Measurements from ENCODE around the gene NUP133.

NUP133 gene

GRCh38 chr1:229410370-229410691 is 97.8 kb downstream of the NUP133 start:
- Histone ChIP-seq H3K9me3 (no peaks in the 10 kb centered on the region), H3K4me1 (peaks cover 36% of the 10 kb centered on the region), H3K27me3 (no peaks in the 10 kb centered on the region), H3K4me3 (ENCODE audit: low read depth, low read length) (peak overlapping the region; percentile 43), H3K36me3 (no peaks in the 10 kb centered on the region)
- TF ChIP-seq CTCF (IDR thresholded peaks at IDR 0.05; ENCODE audit: low read depth, low read length): no peak
- no peak for DNase-seq

GRCh38 chr1:229409616-229410369 is 98.3 kb downstream of the NUP133 start:
- Histone ChIP-seq H3K36me3 (no peaks in the 10 kb centered on the region), H3K9me3 (no peaks in the 10 kb centered on the region), H3K4me3 (ENCODE audit: low read depth, low read length) (peak overlapping the region; percentile 43), H3K27me3 (no peaks in the 10 kb centered on the region), H3K4me1 (peaks cover 36% of the 10 kb centered on the region)
- peak; percentile 74 for DNase-seq
- TF ChIP-seq CTCF (IDR thresholded peaks at IDR 0.05; ENCODE audit: low read depth, low read length): no peak

GRCh38 chr1:229408458-229409037 is 99.6 kb downstream of the NUP133 start:
- no peaks in the 10 kb centered on the region for H3K36me3 ChIP-seq
- peaks cover 36% of the 10 kb centered on the region for H3K4me1 ChIP-seq
- DNase-seq: peak; percentile 90
- no peak for TF ChIP-seq CTCF (IDR thresholded peaks at IDR 0.05; ENCODE audit: low read depth, low read length)
- no peaks in the 10 kb centered on the region for H3K9me3 ChIP-seq
- no peak overlapping the region for H3K4me3 ChIP-seq (ENCODE audit: low read depth, low read length)
- no peaks in the 10 kb centered on the region for H3K27me3 ChIP-seq

- Histone ChIP-seq H3K9me3 (no peaks in the 10 kb centered on the region), H3K27me3 (no peaks in the 10 kb centered on the region), H3K4me3 (ENCODE audit: low read depth, low read length) (no peak overlapping the region), H3K36me3 (no peaks in the 10 kb centered on the region), H3K4me1 (peaks cover 36% of the 10 kb centered on the region)
- no peak for DNase-seq
- no peak for TF ChIP-seq CTCF (IDR thresholded peaks at IDR 0.05; ENCODE audit: low read depth, low read length)
Measured at GRCh38 chr1:229407206-229408026, 100.7 kb downstream of the NUP133 start.

GRCh38 chr1:229406798-229407197 is 101.3 kb downstream of the NUP133 start:
- Histone ChIP-seq H3K27me3 (no peaks in the 10 kb centered on the region), H3K36me3 (no peaks in the 10 kb centered on the region), H3K4me3 (ENCODE audit: low read depth, low read length) (no peak overlapping the region), H3K4me1 (peaks cover 33% of the 10 kb centered on the region), H3K9me3 (no peaks in the 10 kb centered on the region)
- DNase-seq: no peak
- TF ChIP-seq CTCF (IDR thresholded peaks at IDR 0.05; ENCODE audit: low read depth, low read length): no peak
